ENCODE measurements around the gene MFSD2B.

The MFSD2B gene

DNA sequence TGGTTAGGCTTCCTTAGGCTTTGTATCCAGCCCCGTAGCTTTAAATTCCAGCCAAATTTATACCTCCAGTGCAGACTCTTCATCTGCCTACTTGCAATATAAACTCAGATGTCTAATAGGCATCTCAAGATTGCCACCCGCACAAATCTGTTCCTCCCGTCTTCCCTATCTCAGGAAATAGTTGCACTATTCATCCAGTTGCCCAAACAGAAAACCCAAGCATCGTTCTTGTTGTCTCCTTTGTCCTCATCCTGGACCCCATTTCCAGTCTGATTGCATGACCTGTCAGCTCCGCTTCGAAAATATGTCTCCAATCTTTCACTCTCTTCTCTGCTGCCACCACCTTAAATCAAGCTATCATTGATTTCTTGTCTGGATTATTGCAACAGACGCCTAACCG is 41.9 kb downstream of the MFSD2B start:
- DNase-seq: no peak

DNA sequence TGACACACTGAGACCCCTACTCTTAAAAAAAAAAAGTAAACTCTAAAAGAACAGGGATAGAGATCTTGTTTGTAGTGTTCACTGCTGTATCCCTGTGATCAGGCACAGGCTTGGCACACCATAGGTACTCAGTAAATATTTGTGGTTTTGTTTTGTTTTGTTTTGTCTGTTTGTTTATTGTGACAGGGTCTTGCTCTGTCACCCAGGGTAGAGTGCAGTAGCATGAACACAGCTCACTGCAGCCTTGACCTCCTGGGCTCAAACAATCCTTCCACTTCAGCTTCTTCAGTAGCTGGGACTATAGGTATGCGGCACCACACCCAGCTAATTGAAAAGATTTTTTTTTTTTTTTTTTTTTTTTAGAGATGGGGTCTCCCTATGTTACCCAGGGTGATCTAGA is 43.1 kb downstream of the MFSD2B start:
- DNase-seq: no peak

DNA sequence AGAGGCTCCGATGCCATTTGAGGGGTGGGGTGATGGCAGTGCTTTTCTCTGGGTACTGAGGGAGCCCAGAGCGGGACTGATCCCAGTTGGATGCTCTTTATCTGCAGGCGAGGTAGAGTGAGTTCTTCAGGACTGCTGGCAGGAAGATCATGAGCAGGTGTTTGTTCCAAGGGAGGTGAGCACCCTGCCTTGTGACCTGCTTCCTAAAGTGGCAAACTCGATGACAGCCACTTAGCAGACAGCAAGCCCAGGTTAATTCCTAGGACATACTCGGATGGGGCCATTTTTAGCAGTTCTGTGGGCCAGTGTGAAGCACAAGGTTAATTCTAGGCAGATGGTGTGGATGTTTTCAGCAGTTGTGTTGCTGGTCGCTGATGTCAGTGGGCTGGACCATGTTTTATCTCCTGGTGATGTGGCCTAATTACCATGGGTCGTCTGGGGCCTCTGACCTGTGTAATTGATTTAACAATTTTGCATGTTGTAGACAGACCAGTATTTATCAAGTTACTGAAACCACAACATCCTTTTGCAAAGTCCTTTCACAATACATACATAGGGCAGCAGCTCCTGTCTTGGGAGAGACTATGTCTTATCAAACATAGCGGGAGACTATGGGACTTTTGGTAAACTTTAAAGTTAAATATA is 44.6 kb downstream of the MFSD2B start:
- no peak for DNase-seq

- no peak for DNase-seq
Observed at GRCh38 chr2:24055750-24056149, 45.9 kb downstream of the MFSD2B start.

- no peak for DNase-seq
Observed at GRCh38 chr2:24058564-24059271, 48.8 kb downstream of the MFSD2B start.

GRCh38 chr2:24065341-24065740 is 55.5 kb downstream of the MFSD2B start:
- DNase-seq: no peak

DNA sequence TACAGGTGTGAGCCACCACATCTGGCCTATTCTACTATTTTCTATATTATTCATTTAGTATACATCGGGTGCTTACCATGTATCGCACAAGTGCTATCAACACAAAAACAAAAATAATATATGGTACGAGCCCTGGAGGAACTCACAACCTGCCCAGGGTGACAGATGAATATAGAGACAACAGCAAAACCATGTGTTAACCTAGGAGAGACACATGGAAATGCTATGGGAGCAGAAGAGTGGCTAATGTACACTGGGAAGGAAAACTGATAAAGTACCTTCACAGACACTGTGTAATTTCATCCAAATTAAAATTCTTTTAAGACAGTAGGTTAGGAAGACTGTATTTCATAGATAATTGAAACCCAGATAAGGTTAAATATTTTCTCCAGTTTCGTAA is 62.4 kb downstream of the MFSD2B start:
- no peak for DNase-seq

DNA sequence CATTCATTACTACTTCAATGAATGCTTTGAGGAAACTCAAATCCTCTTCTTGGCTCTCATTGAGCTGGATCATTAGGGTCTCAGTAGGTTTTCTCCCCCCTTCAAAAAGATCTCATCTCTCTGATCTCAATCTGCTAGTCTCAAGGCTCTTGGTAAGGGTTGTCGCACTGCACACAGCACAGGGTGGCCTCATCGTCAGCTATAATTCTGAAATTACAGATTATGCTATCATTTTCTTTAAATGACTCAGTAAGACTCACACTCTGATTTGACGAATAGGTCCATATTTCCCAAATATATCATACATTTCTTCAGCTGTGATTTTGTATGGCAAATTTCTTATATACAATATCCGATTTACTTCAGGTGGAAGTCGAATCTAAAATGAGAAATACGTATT is 63.9 kb downstream of the MFSD2B start:
- no peak for DNase-seq

DNA sequence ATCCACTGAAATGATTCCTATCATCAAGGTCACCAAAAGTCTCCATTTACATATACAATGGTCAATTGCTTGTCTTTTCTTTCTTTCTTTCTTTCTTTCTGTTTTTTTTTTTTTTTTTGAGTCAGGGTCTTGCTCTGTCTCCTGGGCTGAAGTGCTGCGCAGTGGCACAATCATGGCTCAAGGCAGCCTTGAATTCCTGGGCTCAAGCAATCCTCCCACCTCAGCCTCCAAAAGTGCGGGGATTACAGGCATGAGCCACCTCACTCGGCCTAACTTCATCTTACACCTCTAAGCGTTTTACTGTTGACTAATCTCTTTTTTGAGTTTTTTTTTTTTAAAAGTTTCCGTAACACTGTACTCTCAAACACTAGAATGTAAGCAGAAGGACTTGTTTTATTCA is 65.4 kb downstream of the MFSD2B start:
- DNase-seq: no peak
